Stimulated activated CD4-positive, alpha-beta T cell treated with anti-CD3 and anti-CD28 coated beads, TNF-alpha, amount 100 ng/mL, for 48 hours (primary cell): ENCODE measurements around the gene KCNJ5.

Experiments
- DNase-seq, 3 donors: peaks; one replicate each; pipeline ENCODE4 v3.0.0-alpha.2; 2020; ENCODE audit warnings: low read depth in 3 of 3

Gene KCNJ5

DNA sequence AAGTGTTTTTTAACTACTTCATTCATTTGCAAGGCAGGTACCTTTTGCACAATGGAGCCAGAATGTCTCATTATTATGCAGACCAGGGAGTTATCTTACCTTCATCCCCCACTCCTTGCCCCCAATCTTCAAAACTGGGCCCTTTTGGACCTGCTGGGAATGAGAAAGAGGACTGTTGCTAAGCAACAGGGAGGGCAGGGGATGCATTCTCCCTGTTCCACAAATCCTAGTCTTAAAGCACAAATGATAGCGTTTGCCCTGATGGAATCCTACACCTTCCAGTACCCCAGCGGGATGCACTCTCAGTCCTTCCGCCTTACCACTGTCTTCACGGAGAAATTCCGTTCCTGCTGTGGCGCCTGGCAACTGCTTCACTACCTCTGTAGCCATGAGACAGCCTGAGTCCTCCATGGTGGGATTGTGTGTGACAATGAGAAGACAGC lies 20.0 kb upstream of the KCNJ5 start:
- no peak for DNase-seq

DNA sequence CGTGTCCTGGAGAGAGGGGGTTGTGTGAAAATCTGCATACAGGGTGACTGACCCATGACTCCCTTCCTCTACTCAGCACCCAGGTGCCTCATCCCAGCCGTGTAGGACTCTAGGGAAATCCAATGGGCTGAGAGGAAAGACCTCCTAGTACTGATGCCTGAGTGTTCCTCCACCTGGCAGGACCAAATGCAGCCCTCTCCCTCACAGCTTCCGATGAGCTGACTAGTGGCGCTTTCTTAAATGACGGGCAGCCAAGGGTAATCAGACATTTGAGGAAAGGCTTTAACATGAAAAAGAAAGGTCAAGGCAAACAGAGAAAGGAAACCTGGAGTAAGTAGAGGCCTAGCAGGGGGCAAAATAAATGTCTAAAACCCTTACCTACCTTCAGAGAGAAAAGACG lies 19.1 kb upstream of the KCNJ5 start:
- DNase-seq, result no peak

DNA sequence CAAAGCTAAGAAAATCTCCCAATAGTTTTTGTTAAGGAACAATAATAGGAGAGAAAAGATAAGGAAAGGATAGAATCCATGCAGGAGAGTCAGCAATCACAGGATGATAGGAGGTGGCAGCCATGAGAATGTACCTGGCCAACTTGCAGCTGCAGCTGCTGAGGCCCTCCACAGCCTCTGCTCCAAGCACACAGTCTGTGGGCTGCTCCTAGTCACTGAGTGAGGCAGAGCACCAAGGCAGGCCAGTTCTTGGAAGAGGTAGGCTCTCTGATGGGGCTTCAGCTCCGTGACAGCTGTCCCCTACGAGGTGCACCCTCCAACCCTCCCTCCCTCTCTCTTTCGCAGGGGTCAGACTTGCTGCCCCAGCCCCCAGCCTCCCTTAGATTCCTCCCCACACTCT lies 18.6 kb upstream of the KCNJ5 start:
- no peak for DNase-seq

DNA sequence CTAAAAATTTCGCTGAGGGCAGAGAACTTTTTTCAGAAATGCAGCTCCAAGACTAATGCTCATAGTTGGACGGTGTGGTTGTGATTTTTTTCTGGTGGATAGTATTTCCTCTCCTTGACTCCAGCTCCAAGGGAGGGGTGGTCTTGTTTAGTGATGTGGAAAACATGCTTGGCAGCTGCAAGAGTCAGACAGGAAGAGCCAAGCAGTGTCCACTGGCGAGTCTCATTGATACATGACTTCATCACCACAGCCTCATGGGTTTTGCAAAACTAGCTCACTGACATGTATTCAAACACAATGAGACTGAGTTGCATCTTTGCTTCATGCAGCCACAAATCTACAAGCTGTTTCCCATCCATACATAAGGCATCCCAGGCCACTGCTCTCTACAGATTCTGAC lies 16.7 kb upstream of the KCNJ5 start:
- DNase-seq, result no peak

DNA sequence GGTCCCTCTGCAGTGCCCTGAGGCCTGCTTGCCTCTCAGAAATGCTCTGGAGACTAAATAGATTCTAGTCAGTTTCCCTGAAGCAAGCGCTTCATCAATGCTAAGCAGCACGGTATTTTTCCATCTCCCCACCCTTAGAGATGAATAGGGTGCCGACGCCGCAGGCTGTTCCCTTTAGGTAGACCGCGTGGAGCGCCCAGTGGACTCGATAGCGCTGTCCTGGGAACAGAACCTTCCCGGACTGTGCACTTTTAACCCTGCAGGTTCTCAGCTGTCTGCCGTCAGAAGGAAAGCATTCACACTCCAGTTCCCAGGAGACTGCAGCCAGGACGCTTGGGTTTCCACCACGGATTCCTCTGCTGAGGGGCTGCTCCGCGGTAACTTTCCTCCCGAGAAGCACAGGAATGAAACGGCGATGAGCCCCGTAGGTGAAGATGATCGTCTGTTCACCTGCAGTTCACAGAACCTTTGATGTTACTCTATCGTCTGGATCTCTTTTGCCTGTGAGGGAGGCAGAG lies 15.0 kb upstream of the KCNJ5 start:
- no peak for DNase-seq

DNA sequence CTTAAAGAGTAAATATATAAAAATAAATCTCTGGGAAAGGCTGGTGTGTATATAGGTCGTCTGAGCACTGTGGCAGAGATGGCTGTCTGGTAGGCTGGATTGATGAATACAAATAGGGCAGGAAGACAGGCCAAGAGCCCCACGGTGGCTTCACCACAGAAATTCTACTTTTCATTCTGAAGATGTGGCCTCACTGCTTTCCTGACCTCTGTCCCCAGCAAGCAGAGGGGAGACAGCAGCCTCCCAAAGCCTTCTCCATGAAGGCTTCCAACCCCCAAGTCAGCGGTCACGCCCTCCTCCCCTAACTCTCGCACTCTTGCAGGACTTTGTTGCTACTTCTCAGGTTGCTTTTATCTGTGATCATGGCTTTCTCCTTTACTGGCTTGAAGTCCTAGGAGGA lies 13.4 kb upstream of the KCNJ5 start:
- DNase-seq, result no peak

DNA sequence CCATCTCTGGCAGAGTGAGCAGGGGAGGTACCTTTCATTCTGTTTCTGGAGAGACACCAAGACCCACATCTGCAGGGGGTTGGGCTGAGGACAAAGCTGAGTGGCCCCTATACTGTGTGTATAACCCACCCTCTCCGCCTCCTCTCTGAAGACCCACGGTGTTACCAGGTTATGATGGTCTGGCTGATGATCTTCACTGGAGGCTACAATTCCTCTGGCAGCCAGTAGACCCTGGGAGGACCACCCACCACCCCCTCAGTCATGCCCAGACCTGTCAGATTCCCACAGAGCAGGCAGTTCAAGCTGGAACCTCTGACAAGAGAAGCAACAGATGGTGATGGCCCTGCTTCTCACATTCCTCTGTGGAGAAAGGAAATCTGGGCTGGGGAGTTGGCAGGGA lies 12.7 kb upstream of the KCNJ5 start:
- no peak for DNase-seq

DNA sequence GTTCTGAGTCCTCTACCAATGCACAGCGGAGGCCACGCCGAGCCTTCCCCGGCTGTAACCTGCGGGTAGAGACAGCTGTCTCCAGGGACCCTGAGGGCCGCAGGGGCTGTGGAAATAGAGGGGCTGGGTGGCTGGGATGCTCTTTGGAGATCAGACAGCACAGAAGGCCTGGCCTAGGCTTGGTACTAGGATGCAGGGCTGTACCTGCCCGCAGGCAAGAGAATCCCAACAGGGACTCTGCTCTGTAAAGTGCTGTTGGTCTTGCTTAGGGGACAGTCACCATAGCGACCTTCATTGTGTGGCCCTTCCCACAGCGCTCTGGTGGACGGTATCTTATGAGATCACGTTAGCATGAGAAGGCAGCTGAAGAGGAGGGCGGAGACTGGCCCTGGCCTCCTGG lies 11.3 kb upstream of the KCNJ5 start:
- DNase-seq, result no peak

DNA sequence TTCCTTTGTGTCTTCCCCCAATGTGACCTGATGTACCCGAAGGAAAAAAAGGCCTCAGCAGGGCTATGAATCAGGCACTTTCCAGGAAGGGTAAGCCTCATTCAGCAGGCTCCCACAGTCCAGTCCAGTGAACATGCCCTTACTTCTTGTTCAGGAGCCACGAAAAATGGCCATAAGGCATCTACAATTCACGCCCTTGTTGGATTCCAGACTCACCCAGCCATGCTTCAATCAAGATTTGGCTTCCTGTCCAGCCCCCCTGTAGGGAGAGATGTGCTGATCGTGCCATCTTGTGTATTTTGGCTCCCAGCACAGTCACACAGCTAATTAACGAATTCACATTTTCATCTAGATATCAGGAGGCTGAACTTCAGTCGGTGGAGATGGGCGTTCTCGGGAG lies 9.9 kb upstream of the KCNJ5 start:
- DNase-seq, result no peak

DNA sequence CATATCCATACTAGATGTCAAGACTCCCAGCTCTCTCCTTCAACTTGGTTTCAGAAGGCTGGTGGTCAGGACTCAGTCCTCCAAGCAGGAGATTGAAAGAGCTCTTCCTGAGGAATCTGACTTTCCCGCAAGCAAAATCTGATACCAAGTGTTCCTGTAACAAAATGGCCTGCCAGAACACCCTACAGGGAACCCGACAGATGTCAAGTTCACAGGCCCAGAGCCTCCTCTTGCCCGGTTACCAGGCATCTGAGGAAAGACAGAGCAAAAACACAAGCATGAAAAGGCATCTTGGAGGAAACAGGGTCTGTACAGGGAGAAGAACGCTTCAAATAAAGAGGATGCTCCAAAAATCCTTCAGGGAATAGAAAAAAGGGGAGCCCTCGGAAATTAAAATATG lies 8.7 kb upstream of the KCNJ5 start:
- no peak for DNase-seq

DNA sequence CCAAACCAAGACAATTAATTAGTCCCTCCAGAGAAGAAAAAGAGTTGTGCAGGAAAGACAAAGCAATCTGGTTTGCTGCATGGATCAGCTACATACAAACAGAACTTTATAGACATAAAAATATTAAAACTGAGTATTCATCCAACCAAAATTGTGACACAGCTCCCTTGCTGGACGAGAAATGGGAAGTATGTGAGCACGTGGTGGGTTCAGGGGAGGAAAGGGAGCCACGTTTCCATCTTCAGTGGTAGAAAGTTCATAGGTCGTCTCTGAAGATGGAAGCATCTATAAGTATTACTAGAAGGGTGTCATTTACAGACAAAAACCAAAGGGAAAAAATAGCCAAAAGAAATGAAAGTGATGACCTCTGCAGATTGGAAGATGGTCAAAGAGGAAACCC lies 7.1 kb upstream of the KCNJ5 start:
- DNase-seq, result no peak

DNA sequence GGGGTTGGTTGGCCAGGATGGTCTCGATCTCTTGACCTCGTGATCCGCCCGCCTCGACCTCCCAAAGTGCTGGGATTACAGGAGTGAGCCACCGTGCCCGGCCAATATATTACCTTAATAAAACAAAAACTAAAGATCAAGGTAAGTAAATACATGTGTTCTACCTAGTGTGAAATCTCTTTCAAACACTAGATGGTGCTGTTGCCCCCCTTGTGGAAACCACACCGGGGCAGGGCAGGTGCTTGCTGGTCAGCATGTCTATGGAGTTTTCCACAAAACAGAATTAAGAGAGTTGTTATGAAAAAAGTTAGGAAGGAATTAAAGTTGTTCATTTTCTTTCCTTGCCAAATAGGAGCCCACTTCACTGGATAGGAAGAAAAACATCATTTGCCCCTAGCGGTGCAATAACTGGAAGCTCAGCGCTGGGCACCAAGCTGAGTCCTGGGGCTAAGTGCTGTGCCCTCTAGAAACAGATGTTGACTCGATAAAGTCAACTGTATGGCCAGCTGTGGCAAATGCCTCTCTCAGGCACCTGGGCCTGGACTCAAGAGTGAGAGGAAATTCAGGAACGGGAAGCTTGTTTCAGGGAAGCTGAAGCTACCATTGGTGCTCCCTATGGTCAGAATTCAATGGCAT lies 6.3 kb upstream of the KCNJ5 start:
- DNase-seq, result peak in 2 of 3 donors; percentile 49 to 51

DNA sequence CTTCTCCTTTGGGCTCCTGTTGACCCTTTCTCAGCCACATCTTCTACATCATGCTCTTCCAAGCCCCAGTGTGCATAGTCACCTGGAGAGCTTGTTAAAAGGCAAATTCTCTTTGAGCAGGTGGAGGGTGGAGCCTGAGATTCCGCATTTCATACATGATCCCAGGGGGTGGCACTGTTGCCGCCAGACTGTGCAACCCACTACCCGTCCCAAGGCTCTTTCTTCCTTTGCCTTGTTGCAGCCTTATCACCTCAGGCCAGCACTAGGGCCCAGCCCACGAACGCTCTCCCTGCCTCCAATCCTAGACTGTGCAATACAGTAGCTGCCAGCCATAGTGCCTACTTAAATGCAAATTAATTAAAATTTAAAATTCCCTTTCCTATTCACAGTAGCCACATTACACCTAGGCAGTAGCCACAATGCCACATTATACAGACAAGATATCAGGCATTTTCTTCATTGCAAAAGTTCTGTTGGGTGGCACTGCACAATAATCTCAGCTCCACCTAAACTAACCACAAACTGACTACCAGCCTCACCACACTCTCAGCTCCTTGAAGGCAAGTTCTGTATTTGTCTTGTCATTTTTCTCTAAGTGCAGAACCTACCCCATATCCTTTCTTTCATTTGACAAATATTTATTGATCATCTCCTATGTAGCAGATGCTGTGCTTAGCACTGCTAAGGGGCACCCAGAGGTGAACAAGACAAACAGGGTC lies 4.6 kb upstream of the KCNJ5 start:
- no peak for DNase-seq

DNA sequence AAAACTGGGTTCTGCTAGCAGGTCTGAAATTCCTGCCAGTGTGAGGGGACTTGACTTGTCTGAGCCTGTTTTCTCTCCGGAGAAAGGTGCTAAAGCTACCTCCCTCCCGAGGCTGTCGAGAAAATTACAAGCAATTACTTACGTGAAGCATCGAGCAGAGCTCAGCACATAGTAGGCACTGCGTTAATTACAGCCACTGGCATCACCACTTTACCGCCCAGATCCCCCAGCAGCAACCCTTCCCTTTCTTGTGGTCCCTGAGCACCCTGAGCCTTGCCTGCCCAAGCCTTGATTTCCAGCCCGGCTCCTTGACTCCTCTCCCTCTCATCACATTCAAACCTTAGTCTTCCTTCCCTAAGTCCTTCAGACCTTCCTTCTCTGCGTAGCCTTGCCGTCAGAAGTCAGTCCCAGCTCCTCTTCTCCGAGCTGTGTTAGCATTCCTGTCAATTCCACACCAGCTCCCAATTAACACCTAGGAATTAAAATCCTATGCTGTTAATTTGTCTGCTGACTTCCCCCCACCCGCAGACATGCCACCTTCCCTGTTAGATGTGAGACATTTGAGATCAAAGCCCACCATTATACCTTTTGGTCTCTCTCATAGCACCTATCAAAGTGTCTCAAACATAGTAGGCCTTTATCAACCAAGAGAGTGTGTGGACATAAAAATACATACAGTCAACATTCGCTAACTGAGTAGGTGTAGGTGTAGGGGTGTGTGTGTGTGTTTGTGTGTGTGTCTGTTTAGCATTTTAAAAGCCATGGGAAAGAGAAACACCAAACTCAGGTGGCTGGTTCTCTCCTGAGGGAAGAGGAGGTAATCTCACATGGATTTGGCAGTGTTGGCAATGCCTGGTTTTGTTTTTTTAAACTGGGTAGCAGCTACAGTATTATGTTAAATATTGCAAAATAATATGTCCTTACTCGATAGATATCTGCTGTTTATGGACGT lies 2.8 kb upstream of the KCNJ5 start:
- no peak for DNase-seq

DNA sequence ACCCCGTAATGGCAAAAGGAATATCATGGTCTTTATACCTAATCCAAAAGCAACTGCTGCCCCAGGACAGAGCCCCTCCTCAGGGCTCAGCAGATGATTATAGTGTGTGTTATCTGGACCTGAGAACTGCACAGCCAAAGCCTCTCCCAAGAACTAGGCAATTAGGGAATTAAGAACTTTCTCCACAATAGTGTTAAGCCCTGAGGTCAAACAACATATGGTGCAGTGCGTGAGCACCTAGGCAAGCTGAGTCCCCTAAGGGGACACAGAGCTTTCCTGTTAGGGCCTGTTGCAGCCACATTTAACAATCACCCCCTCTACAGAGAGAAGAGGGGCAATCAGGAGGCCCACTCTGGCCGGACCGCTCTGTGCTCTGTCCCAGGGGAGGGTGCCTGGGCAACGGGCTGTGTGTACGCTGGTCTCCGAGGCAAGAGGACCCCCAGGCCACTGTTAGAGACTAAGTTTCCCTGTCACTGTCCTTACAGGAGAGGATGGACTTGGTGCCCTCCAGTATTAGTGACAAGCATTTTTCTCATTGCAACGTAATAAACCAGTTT lies 1.4 kb upstream of the KCNJ5 start:
- no peak for DNase-seq

DNA sequence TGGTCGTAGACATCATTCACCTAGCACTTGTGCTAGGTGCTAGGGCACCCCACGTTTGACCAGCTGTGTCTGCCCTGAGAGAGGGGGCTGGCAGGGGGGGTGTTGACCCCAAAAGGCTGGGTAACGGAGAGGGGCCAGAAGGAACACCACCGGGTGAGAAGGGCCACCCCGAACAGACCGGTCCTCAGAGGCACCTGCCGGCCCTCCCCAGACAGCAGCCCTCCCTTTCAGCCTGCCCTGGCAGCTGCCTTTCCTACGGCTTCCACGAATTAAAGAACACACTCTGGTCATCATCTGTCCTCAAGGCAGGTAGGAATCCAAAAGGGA lies 977 bp upstream of the KCNJ5 start:
- no peak for DNase-seq

DNA sequence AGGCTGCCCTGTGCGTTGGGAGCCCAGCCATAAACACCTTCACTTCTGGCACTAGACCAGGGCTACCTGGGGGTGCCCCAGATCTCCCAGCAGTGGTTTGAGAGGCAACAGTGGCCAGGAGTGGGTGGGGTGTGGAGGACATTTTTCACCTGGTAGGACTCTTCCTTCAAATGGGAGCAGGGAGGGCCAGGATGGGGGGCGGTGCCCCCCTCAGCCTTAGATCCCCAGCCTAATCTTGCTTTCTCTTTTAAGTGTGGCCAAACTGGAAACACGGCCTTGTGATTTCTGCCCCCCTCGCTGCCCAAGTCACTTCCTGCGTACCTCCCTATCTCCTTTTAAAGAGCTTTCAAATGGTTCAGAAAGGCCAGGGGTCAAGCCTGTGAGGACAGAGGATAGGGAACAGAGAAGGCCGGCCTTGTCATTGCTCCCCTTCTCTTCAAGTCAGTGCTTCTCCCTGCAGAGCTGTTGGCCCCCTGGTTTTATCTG lies 800 bp downstream of the KCNJ5 start:
- DNase-seq, result no peak

DNA sequence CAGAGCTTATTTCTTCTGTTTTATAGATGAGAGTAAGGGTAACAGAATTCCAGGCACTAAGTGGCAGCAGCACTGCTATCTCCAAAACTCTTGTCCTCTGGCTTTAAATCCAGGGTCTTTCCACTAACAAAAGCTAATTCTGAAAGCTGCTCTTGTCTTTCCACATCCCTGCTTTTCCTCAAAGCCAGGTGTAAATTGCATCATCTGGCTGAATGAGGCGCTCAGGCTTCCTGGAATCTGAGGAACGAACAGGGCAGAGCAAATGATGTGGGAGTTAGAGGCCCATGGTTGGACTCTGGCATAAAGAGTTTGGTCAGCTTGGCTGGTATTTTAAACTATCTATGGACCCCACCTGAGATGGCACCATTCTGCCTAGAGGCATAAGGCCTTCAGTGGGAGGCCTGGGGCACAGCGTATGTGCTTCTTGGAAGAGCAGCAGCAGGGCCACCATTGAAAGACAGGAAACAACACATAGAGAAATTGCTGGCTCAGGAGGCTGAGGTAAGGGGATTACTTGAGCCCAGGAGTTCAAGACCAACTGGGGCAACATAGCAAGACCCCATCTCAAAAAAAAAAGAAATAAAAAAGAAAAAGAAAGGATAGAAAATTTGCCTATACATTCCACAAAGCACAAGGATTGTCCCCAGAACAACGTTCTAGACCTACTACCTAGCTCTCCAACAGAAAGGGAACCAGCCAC lies 1.9 kb downstream of the KCNJ5 start:
- DNase-seq, result no peak

DNA sequence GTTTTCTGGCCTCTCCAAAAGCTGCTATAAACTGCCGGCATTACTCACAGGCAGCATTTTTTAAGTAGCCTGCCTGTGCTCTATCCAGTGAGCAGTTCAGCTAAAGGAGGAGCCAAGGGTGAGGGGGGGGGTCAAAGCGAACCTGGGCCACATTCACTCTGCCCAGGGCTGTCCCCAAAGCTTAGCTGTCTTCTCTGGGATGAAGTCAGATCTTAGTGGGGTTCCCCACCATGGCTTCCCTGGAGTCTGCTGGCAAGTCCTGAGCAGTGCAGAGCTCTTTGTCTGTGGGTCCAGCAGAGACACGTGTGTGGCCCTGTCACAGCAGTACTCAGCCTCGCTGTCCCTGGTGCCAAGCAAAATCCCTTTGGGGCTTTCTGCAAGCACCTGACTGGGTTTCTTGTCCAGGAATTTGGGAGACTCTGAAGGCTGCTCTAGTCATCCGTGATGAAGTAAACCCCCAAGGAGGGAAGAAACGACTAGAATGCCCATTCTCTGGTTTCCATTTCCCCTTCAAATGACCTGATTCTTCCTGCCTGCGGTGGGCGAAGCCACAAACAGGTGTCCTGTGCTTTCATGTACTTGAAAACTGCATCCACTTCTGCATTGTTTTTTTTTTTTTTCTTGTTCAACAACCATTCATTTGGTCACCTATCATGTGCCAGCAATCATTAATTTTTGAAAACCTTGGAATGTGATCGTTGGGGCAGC lies 2.6 kb downstream of the KCNJ5 start:
- no peak for DNase-seq

DNA sequence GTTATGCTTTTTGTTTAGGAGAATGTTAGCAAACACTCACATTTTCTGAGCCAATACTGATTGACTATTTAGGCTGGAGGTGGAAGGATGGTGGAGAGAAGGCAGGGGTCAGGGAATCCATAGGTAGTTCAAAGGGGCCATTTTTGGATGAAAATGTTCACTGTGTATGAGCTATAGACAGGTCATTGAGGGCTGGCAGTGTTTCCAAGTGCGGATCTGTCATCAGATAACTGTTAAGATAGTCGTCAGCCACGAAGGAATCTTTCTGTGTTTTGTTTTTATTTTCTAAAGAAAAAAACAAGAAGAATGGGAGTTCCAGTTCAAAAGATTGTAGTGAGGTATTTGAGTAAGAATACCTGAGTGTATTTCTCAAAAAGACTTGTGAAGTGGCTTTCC lies 3.1 kb downstream of the KCNJ5 start:
- no peak for DNase-seq

DNA sequence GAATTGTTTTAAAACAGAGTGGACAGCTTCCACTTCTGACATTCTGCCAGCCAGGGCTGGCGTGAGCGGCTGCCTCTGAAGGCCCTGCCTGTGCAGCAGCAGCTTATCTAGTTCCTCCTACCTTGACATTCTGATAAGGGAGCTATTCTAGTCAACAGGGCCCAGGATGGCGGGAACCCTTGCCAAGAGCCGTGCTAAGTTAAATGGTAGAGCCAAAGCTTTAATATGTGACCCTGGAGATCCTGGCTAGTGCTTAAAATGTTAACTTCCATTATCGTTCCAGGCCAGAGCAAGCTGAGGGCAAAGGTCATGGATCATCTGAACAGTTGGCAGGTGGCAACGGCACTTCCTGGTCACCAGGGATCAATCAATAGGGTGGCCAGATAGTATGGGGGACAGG lies 3.5 kb downstream of the KCNJ5 start:
- no peak for DNase-seq
